GM21576 (cell line): ENCODE data around the gene EML1.

ENCODE experiments used
- ATAC-seq: cut with Tn5 transposase; IDR thresholded peaks from one replicate; pipeline ENCODE4 v1.9.1; 2021; ENCODE audit warnings: mild to moderate bottlenecking, moderate library complexity; ENCODE audit not compliant: unreplicated experiment

The EML1 gene

DNA sequence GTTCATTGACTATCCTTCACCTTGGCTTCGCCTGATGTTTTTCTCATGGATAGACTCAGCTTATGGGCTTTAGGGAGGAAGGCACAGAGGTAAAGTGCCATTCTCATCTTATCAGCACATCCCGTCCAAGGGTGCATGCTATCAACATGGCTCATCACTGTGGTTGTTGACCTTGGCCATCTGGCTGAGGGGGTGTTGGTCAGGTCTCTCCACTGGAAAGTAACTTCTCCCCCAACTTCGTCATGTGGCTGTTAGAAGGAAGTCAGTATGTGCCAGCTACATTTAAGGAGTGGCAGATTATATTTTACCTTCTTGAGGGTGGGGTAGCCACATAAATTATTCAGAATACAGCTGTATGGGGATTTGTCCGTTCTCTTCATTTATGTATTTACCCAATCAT is 68.9 kb downstream of the EML1 start:
- ATAC-seq = no peak

DNA sequence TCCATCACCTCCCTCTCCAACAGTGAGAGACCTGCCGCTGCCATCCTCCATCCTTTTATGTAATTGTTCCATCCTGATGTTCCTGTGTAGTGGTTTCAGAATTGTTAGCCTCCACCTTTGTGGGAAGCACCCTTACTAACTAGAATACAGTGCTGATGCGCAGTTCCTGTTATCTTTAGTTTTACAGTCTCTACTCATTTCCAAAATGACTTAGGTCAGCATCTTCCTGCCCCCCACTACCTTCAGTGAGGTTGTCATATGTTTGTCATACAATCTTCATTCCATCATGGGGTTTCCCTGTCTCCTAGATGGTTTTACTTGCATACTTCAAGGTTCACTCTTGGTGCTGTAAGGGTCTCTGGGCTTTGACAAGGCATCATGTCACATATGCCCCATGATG is 69.8 kb downstream of the EML1 start:
- no peak for ATAC-seq

DNA sequence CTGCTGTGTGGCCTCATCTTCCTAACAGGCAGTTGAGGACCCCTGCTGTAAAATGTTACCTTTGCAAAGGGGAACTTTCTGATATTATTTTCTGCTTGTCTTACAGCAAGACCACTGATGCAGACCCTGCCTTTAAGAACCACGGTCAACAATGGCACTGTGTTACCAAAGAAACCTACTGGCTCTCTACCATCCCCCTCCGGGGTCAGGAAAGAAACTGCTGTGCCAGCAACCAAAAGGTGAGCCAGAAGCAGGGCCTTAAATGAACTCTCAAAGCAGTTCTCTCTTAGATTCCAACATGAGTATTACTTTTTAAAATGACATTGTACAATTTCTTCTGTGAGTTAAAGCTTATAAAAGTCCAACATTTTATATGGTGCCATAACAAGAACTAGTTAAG is 72.2 kb downstream of the EML1 start:
- ATAC-seq = no peak

DNA sequence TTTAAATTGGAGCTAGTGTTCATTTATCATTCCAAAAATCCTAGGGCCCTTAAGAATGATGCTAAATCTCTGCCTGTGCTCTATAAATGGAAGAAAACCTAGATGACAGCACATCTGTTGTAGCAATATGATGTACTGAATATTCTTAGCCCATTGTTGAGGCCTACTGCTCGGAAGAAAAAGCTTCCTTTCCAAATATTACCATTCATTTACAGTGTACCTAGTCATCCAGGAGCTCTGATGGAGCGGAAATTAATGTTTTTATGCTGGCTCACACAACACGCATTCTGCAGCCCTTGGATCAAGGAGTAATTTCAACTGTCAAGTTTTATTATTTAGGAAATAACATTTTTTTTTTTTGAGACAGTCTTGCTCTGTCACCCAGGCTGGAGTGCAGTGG is 77.4 kb downstream of the EML1 start:
- no peak for ATAC-seq

- ATAC-seq = no peak
Observed at GRCh38 chr14:99871771-99872170, 78.6 kb downstream of the EML1 start.

- ATAC-seq = no peak
Observed at GRCh38 chr14:99872786-99873440, 79.7 kb downstream of the EML1 start.

DNA sequence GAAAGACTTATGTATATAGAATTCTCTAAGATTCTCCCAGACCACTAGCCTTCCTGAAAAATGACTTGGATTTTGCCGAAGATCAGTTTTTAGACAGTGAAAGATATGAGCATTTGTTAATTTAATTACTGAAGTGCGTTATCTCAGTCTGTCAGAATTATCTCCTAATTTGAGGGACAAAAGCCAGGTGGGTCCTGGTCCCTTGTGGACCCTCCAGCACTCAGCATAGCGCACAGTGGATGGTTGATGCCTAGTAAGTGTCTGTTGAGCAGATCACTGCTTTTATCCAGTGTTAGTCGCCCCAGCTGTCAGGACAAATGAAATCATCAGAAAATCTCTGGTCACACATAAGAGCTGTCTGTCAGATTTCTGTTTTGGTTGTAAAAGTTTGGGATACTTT is 80.4 kb downstream of the EML1 start:
- ATAC-seq = no peak

DNA sequence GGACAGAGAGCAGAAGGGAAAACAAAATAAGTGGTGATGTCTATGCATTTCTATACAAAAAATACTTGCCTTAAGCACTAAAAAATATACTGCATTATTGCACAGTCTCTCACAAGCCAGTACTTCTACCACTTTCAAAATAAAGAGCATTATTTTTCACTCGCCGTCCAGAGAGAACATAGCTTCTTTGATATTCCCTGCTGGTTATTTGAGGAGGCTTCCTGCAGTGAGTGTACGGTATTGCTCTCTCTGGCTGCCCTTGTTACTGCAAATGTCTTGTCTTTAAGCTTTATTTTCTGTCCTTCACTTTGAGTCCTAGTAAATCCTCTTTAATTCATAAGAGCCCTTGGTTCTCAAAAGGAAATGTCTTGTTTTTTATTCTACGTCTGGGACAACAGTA is 81.1 kb downstream of the EML1 start:
- no peak for ATAC-seq

DNA sequence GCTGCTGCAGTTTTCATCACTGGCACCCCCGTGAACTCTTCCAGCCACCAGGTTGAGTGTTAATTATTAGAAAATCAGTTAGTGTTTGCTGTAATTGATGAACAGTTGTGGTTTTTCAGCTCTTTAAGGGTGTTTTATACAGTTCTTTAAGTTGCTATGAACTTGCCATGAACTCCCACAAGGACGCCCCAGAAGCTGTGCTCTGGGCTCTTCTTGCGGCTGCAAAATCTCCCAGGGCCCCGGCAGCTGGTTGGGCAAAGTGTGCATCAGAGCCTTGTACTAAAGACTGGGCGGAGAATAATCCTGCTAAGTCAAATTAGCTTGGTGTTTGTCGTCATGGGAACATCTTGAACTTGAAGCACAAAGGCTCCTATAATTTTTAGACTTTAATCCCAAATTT is 82.2 kb downstream of the EML1 start:
- ATAC-seq = no peak

GRCh38 chr14:99875836-99876235 is 82.6 kb downstream of the EML1 start:
- no peak for ATAC-seq

DNA sequence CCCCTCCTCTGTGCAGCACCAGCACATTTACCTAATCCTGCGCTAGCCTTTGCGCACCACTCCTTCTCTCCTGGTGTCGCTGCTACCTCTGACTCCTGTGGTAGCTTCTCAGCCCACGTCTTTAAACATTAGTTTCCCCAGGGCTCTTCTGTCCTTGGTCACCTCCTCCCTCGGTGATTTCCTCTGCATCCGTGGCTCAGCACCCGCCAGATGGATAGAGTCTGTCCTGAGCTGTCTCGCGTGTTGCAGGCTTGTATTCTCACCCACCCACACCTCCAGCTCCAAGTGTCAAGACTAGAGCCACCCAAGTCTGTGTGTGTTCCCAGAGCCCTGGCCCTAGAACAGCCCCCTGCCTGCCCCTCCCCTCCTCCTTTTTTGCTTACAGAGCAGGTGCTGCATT is 83.2 kb downstream of the EML1 start:
- no peak for ATAC-seq

- ATAC-seq = no peak
Observed at GRCh38 chr14:99878563-99878962, 85.3 kb downstream of the EML1 start.

- no peak for ATAC-seq
Observed at GRCh38 chr14:99879401-99880295, 86.4 kb downstream of the EML1 start.

- ATAC-seq = no peak
Observed at GRCh38 chr14:99880651-99881420, 87.6 kb downstream of the EML1 start.

- ATAC-seq = no peak
Observed at GRCh38 chr14:99883866-99884650, 90.8 kb downstream of the EML1 start.

- no peak for ATAC-seq
Observed at GRCh38 chr14:99884834-99885648, 91.8 kb downstream of the EML1 start.

DNA sequence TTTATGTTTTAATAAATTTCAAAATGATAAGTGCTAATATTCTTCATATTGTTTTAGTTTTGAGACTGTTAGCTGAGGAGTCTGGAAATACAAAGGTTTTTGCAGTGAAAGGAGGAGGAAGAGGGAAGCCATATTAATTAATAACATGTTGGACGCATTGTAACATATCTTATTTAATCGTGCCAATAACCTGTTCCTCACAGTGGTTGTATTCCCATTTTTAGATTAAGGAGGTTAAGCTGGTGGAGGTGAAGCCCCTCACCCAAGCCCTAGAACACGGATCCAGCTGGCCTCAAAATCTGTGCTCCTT is 92.4 kb downstream of the EML1 start:
- ATAC-seq = no peak

DNA sequence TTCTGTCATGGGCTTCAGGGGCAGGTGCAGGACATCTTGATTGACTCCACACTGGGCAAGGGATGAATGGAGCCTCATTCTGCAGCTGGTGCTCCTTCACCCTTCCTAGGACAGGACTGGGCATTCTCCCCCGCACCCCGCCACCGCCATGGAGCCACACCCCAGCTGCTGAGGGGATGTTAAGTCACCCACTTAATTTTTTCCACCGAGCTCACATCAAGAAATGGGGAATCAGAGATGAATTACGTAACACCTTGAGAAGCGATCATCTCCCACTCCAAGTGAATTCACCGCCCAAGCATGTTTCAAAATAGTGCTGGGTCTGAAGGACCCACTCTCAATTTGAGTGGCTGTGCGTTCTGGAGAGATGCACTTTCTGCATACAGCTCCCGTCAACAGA is 94.2 kb downstream of the EML1 start:
- ATAC-seq = no peak

DNA sequence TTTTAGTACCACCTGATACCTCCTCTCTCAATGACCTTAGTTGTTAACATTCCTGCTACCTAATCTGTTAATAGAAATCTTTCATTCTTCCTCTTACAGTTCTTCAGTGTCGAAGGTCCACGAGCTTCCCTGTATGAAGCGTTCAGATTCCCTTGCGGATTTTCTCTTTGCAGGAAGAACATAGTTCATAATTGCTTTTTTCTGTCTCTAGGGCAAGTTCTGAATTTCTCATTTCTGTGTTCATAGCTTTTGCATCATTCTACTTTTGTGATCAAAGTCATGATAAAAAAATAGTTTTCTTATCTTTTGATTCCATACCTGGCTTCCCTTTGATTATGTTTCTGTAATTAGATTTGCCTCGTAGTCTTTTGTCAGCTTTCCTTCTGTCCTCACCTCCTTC is 94.9 kb downstream of the EML1 start:
- ATAC-seq = no peak

- no peak for ATAC-seq
Observed at GRCh38 chr14:99889268-99889667, 96.1 kb downstream of the EML1 start.
